ENCODE data around the gene TOMM6.
"Not testable (repeated sequence)": the region's sequence is repeated elsewhere in the genome, so short reads cannot be mapped to it uniquely, and the experiment has no call there.

TOMM6 gene

DNA sequence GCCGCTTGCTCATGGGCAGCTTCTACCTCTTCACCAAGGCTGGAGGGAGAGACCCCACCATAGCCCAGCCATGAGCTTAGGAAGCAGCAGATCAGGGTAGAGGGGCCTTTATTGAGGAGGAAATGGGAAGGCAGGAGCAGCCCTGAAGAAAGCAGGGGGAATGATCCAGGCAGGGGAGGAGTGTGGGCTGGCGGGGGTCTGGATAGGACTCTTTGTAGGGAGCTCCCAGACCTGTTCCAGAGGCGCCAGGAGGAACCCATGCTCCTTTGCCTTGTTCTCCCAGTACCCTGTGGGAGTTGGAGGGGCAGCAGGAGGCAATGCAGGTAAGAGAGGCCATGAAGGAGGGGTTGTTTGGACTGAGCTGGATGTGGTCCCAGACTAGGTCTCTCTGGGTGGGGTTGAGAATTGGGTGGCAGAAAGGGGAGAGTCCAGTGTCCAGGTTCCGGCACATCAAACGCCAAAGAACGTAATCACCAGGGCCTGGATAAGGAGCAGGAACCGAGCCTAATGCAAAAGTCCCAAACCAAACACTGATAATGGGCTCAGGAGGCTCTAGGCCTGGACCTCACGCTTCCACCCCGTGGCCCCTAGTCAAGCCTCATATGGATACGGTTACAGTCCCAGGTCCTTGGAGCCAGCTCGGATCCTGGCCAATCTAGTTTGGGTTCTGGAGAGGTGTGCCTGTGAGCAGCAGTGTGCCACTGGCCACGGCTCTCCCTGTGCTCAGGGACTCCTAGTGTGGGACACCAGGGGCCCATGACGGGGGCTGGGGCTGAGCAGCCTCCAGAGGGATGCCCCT is 28.2 kb upstream of the TOMM6 start:
- no peak overlapping the region for H3K4me3 ChIP-seq (ENCODE audit: low read depth, low read length)
- H3K27me3 ChIP-seq (ENCODE audit: insufficient read depth, low read depth, severe bottlenecking): no peaks in the 10 kb centered on the region
- TF ChIP-seq, protein P1, sequence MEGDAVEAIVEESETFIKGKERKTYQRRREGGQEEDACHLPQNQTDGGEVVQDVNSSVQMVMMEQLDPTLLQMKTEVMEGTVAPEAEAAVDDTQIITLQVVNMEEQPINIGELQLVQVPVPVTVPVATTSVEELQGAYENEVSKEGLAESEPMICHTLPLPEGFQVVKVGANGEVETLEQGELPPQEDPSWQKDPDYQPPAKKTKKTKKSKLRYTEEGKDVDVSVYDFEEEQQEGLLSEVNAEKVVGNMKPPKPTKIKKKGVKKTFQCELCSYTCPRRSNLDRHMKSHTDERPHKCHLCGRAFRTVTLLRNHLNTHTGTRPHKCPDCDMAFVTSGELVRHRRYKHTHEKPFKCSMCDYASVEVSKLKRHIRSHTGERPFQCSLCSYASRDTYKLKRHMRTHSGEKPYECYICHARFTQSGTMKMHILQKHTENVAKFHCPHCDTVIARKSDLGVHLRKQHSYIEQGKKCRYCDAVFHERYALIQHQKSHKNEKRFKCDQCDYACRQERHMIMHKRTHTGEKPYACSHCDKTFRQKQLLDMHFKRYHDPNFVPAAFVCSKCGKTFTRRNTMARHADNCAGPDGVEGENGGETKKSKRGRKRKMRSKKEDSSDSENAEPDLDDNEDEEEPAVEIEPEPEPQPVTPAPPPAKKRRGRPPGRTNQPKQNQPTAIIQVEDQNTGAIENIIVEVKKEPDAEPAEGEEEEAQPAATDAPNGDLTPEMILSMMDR (IDR thresholded peaks at IDR 0.05; ENCODE audit: low read depth, low read length): no peak
- DNase-seq: no peak
- no peak overlapping the region for H3K27ac ChIP-seq
- H3K36me3 ChIP-seq: no peaks in the 10 kb centered on the region
- no peaks in the 10 kb centered on the region for H3K9me3 ChIP-seq (ENCODE audit: severe bottlenecking)

GRCh38 chr6:41759905-41760579 is 27.5 kb upstream of the TOMM6 start:
- Histone ChIP-seq H3K36me3 (no peaks in the 10 kb centered on the region), H3K27ac (no peak overlapping the region), H3K4me3 (ENCODE audit: low read depth, low read length) (no peak overlapping the region), H3K27me3 (ENCODE audit: insufficient read depth, low read depth, severe bottlenecking) (no peaks in the 10 kb centered on the region), H3K9me3 (ENCODE audit: severe bottlenecking) (no peaks in the 10 kb centered on the region)
- DNase-seq: no peak
- TF ChIP-seq, protein P1 (IDR thresholded peaks at IDR 0.05; ENCODE audit: low read depth, low read length): no peak

DNA sequence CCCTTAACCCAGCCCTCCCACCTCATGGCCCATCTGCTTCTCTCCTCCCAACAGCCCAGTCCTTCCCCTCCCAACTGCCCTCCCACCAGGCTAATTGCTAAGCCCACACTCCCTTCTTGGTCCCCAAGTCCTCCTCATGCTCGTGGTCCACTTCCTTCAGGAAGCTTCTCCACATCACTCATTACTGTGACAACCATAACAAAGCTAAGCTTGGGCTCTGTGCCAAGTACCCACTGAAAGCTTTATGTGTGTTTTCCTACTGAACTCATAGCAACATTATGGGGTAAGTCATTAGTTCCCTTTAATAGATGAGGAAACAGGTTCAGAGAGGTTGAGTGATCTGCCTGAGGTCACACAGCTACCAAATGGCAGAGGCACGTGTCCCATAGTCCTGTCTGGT is 24.0 kb upstream of the TOMM6 start:
- H3K9me3 ChIP-seq (ENCODE audit: severe bottlenecking): no peaks in the 10 kb centered on the region
- H3K27me3 ChIP-seq (ENCODE audit: insufficient read depth, low read depth, severe bottlenecking): no peaks in the 10 kb centered on the region
- H3K27ac ChIP-seq: no peak overlapping the region
- no peaks in the 10 kb centered on the region for H3K36me3 ChIP-seq
- no peak overlapping the region for H3K4me3 ChIP-seq (ENCODE audit: low read depth, low read length)
- DNase-seq: no peak
- TF ChIP-seq, protein P1 (IDR thresholded peaks at IDR 0.05; ENCODE audit: low read depth, low read length): no peak

GRCh38 chr6:41766043-41766664 is 21.3 kb upstream of the TOMM6 start:
- H3K27ac ChIP-seq; H3K9me3 ChIP-seq (ENCODE audit: severe bottlenecking); H3K4me3 ChIP-seq (ENCODE audit: low read depth, low read length); DNase-seq; H3K27me3 ChIP-seq (ENCODE audit: insufficient read depth, low read depth, severe bottlenecking): not testable (repeated sequence)
- H3K36me3 ChIP-seq: peaks cover 14% of the 10 kb centered on the region

DNA sequence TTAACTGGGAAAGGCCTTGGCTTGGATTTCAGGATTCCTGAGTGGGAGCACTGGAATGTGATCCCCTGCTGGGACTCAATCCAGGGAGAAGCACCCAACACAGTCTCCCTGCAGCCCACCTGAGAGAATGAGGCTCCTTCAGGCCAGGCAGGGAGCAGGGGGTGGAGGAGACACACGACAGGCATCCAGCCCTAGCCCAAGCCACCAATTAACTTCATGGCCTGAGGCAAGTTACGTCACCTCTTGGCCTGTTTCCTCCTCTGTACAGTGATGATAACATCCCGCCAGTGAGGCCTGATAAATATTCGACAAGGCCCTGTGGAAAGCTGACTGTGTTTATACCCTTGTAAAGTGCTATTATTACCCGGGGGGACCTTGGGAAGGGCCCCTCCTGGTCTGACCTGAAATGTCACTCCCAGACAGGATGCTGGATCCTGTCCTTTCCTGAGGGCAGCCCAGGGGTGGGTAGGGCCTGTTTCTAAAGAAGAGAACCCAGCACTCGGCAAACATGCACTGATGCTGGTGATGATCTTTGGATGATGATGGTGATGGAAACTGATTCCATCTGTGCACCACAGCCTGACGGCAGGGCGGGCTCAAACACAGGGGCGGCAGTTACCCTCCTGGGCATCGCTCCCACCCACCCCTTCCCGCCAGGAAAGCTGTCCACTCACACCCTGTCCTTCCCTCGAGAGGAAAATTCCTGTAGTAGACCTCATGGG is 20.2 kb upstream of the TOMM6 start:
- no peak for DNase-seq

More for the DNA sequence above, 20.2 kb upstream of the TOMM6 start:
- no peak overlapping the region for H3K4me3 ChIP-seq (ENCODE audit: low read depth, low read length)
- TF ChIP-seq, protein P1 (IDR thresholded peaks at IDR 0.05; ENCODE audit: low read depth, low read length): no peak
- no peak overlapping the region for H3K27ac ChIP-seq
- H3K9me3 ChIP-seq (ENCODE audit: severe bottlenecking): no peaks in the 10 kb centered on the region
- no peaks in the 10 kb centered on the region for H3K27me3 ChIP-seq (ENCODE audit: insufficient read depth, low read depth, severe bottlenecking)
- H3K36me3 ChIP-seq: peaks cover 25% of the 10 kb centered on the region

Data from WERI-Rb-1 (cell line).